ENCODE results near the gene C9orf50.

C9orf50 gene

GRCh38 chr9:129630967-129631673 lies 10.2 kb upstream of the C9orf50 start:
- no peak overlapping the region for H3K27ac ChIP-seq
- TF ChIP-seq ZFX (IDR thresholded peaks at IDR 0.05), result no peak
- TF ChIP-seq, protein P1, sequence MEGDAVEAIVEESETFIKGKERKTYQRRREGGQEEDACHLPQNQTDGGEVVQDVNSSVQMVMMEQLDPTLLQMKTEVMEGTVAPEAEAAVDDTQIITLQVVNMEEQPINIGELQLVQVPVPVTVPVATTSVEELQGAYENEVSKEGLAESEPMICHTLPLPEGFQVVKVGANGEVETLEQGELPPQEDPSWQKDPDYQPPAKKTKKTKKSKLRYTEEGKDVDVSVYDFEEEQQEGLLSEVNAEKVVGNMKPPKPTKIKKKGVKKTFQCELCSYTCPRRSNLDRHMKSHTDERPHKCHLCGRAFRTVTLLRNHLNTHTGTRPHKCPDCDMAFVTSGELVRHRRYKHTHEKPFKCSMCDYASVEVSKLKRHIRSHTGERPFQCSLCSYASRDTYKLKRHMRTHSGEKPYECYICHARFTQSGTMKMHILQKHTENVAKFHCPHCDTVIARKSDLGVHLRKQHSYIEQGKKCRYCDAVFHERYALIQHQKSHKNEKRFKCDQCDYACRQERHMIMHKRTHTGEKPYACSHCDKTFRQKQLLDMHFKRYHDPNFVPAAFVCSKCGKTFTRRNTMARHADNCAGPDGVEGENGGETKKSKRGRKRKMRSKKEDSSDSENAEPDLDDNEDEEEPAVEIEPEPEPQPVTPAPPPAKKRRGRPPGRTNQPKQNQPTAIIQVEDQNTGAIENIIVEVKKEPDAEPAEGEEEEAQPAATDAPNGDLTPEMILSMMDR (conservative IDR thresholded peaks at IDR 0.05), result no peak

- no peak for TF ChIP-seq ZFX (IDR thresholded peaks at IDR 0.05)
- TF ChIP-seq, protein P1 (conservative IDR thresholded peaks at IDR 0.05), result no peak
- H3K27ac ChIP-seq, result no peak overlapping the region
Observed at GRCh38 chr9:129629251-129629820, 8.4 kb upstream of the C9orf50 start.

GRCh38 chr9:129628709-129629108 lies 7.8 kb upstream of the C9orf50 start:
- TF ChIP-seq, protein P1 (conservative IDR thresholded peaks at IDR 0.05), result no peak
- no peak for TF ChIP-seq ZFX (IDR thresholded peaks at IDR 0.05)

GRCh38 chr9:129627556-129628440 lies 6.9 kb upstream of the C9orf50 start:
- peak overlapping the region; percentile 88; the same call in 1 of the 2 replicates for H3K27ac ChIP-seq
- TF ChIP-seq ZFX (IDR thresholded peaks at IDR 0.05), result no peak
- TF ChIP-seq, protein P1 (conservative IDR thresholded peaks at IDR 0.05), result no peak

More at GRCh38 chr9:129628709-129629108, 7.8 kb upstream of the C9orf50 start:
- no peak overlapping the region for H3K27ac ChIP-seq

- no peak for TF ChIP-seq ZFX (IDR thresholded peaks at IDR 0.05)
- H3K27ac ChIP-seq, result peak overlapping the region; percentile 88
Observed at GRCh38 chr9:129626625-129627284, 5.9 kb upstream of the C9orf50 start.

DNA sequence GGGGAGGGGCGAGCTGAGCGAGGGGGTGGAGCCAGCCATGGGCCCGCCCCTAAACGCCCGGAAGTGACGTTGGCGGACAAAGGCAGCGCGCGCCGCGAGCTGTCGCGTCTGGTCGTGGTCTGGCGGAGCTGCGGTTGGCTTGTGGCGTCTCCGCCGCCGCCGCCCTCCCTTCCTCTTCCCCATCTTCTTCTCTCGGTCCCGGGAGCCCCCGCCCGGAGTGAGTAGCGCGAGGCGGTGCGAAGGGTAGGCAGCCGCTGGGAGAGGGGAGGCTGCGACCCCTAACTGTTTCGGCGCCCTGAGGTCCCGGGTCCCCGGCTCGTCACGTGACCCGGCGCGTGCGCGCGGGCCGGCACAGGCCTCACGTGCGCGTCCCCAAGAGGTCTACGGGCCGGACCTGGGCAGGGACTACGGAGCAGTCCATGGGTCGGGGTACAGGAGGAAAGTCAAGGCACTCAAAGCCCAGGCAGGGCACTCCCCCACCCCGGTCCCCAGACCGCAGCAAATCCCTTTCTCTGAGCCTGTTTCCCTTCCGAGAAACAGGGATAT lies 5.3 kb upstream of the C9orf50 start, which contains the start of gene NTMT1:
TSS of gene NTMT1 (plus strand) at position 85 of the 546 bp plus-strand sequence. CDS start 6,541 bp downstream, outside the sequence.
- H3K27ac ChIP-seq, result peak within 1 kb of the TSS; percentile 88
- no peak; the same call in 1 of the 2 replicates for TF ChIP-seq ZFX (IDR thresholded peaks at IDR 0.05)
- TF ChIP-seq, protein P1 (conservative IDR thresholded peaks at IDR 0.05), result no peak

DNA sequence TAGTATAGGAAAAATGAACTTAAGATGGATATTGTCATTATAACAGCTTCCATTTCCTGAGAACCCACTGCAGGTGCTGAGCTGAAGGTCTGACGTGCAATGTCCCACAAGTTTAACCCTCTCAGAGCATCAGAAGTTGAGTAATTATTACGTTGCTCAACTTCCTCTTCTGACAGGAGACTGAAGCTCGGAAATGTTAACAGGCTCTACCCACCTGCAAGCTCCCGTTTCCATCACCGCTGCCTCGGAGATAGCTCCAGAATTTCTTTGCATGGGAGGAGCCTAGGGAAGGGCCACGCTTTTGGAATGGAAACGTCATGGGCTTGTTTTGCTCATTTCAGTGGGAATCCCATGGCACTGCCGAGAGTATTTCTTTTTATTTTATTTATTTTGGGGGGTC lies 4.0 kb upstream of the C9orf50 start:
- no peak overlapping the region for H3K27ac ChIP-seq
- TF ChIP-seq ZFX (IDR thresholded peaks at IDR 0.05), result no peak
- TF ChIP-seq, protein P1 (conservative IDR thresholded peaks at IDR 0.05), result no peak

Data from C4-2B (cell line).